K562 (cell line): ENCODE data around the gene SLC5A11. TPM values are rescaled to one million over a fixed set of nuclear protein-coding genes. Genes with fewer than 3 reads are reported as not detected.

Experiments used
- BACH1 ChIP-seq: fragments of 200-800 bp; sonication (Bioruptor generic); IDR thresholded peaks from 2 replicates; pipeline ENCODE4 v1.6.1; 2016; ENCODE audit warnings: missing genetic modification characterization, missing compliant biosample characterization
- CBFA2T2 ChIP-seq: fragments of 450-650 bp; conservative IDR thresholded peaks from 2 replicates; pipeline ENCODE4 v1.6.1; 2017; ENCODE audit warnings: mild to moderate bottlenecking
- CHD7 ChIP-seq: fragments of 200-600 bp; sonication (generic); IDR thresholded peaks from one replicate; pipeline ENCODE4 v1.6.1; 2012; ENCODE audit warnings: mild to moderate bottlenecking, low read depth, low read length, inconsistent platforms
- ETV1 ChIP-seq: fragments of 450-650 bp; conservative IDR thresholded peaks from 2 replicates; pipeline ENCODE4 v1.6.1; 2016; ENCODE audit warnings: missing genetic modification characterization, control low read depth, low read depth, missing compliant biosample characterization
- FOS ChIP-seq: IDR thresholded peaks from 3 replicates; pipeline ENCODE4 v1.6.1; 2011; ENCODE audit not compliant: insufficient read length; ENCODE audit errors: extremely low read depth
- GTF2F1 ChIP-seq: IDR thresholded peaks from 2 replicates; pipeline ENCODE4 v1.6.1; 2011; ENCODE audit warnings: low read depth, low read length, improper control_type of control experiment
- MAZ ChIP-seq, 2 experiments: fragments of 450-650 bp in 1 of 2; sonication (generic) in 1 of 2; formaldehyde crosslinking; IDR thresholded peaks in 1 of 2; conservative IDR thresholded peaks in 1 of 2; 2 replicates each; pipeline versions ENCODE4 v1.4.0 to v1.5.0; 2020; ENCODE audit warnings: mild to moderate bottlenecking in 1 of 2, missing genetic modification reagents in 1 of 2
- MBD2 ChIP-seq: sonication (generic); IDR thresholded peaks from 2 replicates; pipeline ENCODE4 v1.6.1; 2016; ENCODE audit warnings: low read depth, borderline replicate concordance
- NUFIP1 ChIP-seq: fragments of 450-650 bp; IDR thresholded peaks from 2 replicates; pipeline ENCODE4 v1.6.1; 2018; ENCODE audit not compliant: partially characterized antibody
- PRMT5 ChIP-seq: sonication (generic); formaldehyde crosslinking; IDR thresholded peaks from 2 replicates; pipeline ENCODE4 v1.5.0; 2020; ENCODE audit warnings: missing genetic modification reagents
- SFPQ ChIP-seq: fragments of 200-400 bp; formaldehyde crosslinking; IDR thresholded peaks from 2 replicates; pipeline ENCODE4 v1.6.1; 2017; ENCODE audit warnings: mild to moderate bottlenecking, low read depth, low read length, moderate library complexity
- SNRNP70 ChIP-seq: fragments of 200-400 bp; formaldehyde crosslinking; optimal IDR thresholded peaks from 2 replicates; pipeline ENCODE3; 2017; ENCODE audit warnings: low read depth, low read length
- TFE3 ChIP-seq: fragments of 450-650 bp; formaldehyde crosslinking; IDR thresholded peaks from 2 replicates; pipeline ENCODE4 v1.4.0; 2020; ENCODE audit warnings: mild to moderate bottlenecking, mixed read lengths
- ZFP36 ChIP-seq: fragments of 150-350 bp; IDR thresholded peaks from 2 replicates; pipeline ENCODE4 v1.6.1; 2018; ENCODE audit warnings: low read length, low read depth; ENCODE audit not compliant: partially characterized antibody
- polyA plus RNA-seq, 8 experiments: library from polyadenylated mRNA; depleted of rRNA in 4 of 8; stranded (reverse) in 5 of 8; unstranded in 3 of 8; fragments of >200 nt; fragmentation: Nextera tagmentation in 2 of 8; fragmentation: Illumina TruSeq in 1 of 8; extraction: Ambion mirVana in 2 of 8; extraction: Trizol in 1 of 8; gene quantifications; 2 replicates each; pipeline versions ENCODE4 v1.2.1 to v1.2.3, GENCODE V29; 2011 to 2014; ENCODE audit warnings: inconsistent platforms in 1 of 8, missing spikeins in 1 of 8
- total RNA-seq, 7 experiments: library from RNA; depleted of rRNA in 6 of 7; stranded (reverse); fragments of >200 nt in 6 of 7; fragmentation: Illumina TruSeq in 2 of 7; extraction: Trizol in 2 of 7; gene quantifications; 2 replicates each; pipeline versions ENCODE4 v1.2.1 to v1.2.3, GENCODE V29; 2011 to 2021; ENCODE audit warnings: low replicate concordance in 1 of 7

Gene SLC5A11
- total and polyA plus RNA-seq, 9 of the 15 experiments (the other 6 are each of a cell fraction or from before 2014, with no cell fraction given) = 0.04 to 0.25 (median 0.11) TPM; not detected in 3

GRCh38 chr16:24917236-24917635 lies 71.5 kb downstream of the SLC5A11 start (continued):
- TF ChIP-seq SFPQ (no peak), BACH1 (no peak), MAZ (CRISPR knock-in tag; conservative IDR thresholded peaks at IDR 0.05 in 1 of 2, IDR thresholded peaks at IDR 0.05 in 1 of 2) (no peak), PRMT5 (CRISPR knock-in tag) (no peak), GTF2F1 (no peak), SNRNP70 (no peak), CHD7 (no peak), ZFP36 (no peak), TFE3 (CRISPR knock-in tag) (no peak), CBFA2T2 (no peak), MBD2 (no peak), FOS (no peak), NUFIP1 (no peak), ETV1 (tag) (no peak)
- TF ChIP-seq, all 486 proteins: peak for 0
